Suprapubic skin (tissue), 4 donors: Measurements from ENCODE around the gene ZNF677.
"Not testable (repeated sequence)": the region's sequence is repeated elsewhere in the genome, so short reads cannot be mapped to it uniquely, and the experiment has no call there.

Experiments
- CTCF ChIP-seq, 2 donors: fragments of 200-600 bp in 1 of 2; fragments of 450-650 bp in 1 of 2; sonication (generic) in 1 of 2; IDR thresholded peaks; one replicate each; pipeline ENCODE4 v1.5.1; 2016 to 2019; ENCODE audit warnings: antibody characterized with exemption in 2 of 2, mild to moderate bottlenecking in 1 of 2, moderate library complexity in 1 of 2
- POLR2A ChIP-seq, 2 donors: fragments of 450-650 bp; IDR thresholded peaks; one replicate each; pipeline ENCODE4 v1.6.1; 2017; ENCODE audit warnings: antibody characterized with exemption in 2 of 2, mild to moderate bottlenecking in 2 of 2, moderate library complexity in 2 of 2
- POLR2AphosphoS5 ChIP-seq, 3 donors: sonication (generic); formaldehyde crosslinking; IDR thresholded peaks; one replicate each; pipeline ENCODE4 v1.6.1; 2017; ENCODE audit warnings: antibody characterized with exemption in 3 of 3

- TF ChIP-seq CTCF, POLR2AphosphoS5, POLR2A (IDR thresholded peaks at IDR 0.05): not testable (repeated sequence)
Observed at GRCh38 chr19:53301341-53301740, 46.7 kb upstream of the ZNF677 start.
